Measurements from ENCODE around the gene SBF2. TPM values are rescaled to one million over a fixed set of nuclear protein-coding genes. Genes with fewer than 3 reads are reported as not detected.

Gene SBF2
- total RNA-seq, 3 donors from 2014 or later (not counting 1 experiment from before 2014, with no cell fraction given) = 25.2 to 26.9 (median 26.3) TPM

GRCh38 chr11:9823887-9824385 is 470.1 kb downstream of the SBF2 start:
- no peaks in the 10 kb centered on the region for H3K36me3 Mint-ChIP-seq
- no peak overlapping the region for H3K4me3 ChIP-seq (ENCODE audit: low read length)
- H3K27ac ChIP-seq (ENCODE audit: low read length) = no peak overlapping the region
- no peaks in the 10 kb centered on the region for H3K27me3 Mint-ChIP-seq (ENCODE audit: low read depth in 2 of 2)
- DNase-seq = no peak
- H3K4me1 ChIP-seq (ENCODE audit: control insufficient read depth, insufficient read depth, low read length) = no peaks in the 10 kb centered on the region
- no peak overlapping the region for H3K4me3 Mint-ChIP-seq
- no peak for TF ChIP-seq CTCF (IDR thresholded peaks at IDR 0.05)
- no peaks in the 10 kb centered on the region for H3K4me1 Mint-ChIP-seq
- H3K9me3 ChIP-seq (ENCODE audit: control insufficient read depth, insufficient read depth, low read length) = no peaks in the 10 kb centered on the region
- no peaks in the 10 kb centered on the region for H3K9me3 Mint-ChIP-seq
- H3K27ac Mint-ChIP-seq = no peak overlapping the region
- no peaks in the 10 kb centered on the region for H3K27me3 ChIP-seq (ENCODE audit: control insufficient read depth, insufficient read depth, low read length)
- intact Hi-C loops (cut with micrococcal nuclease) = no loop called here
- ATAC-seq = no peak
- WGBS (ENCODE audit: insufficient coverage) = 83% methylated on average over 5 of the region's 5 CpGs
- H3K36me3 ChIP-seq (ENCODE audit: control insufficient read depth, insufficient read depth, low read length) = no peaks in the 10 kb centered on the region

GRCh38 chr11:9823439-9823838 is 470.6 kb downstream of the SBF2 start:
- Histone ChIP-seq H3K36me3 (ENCODE audit: control insufficient read depth, insufficient read depth, low read length) (no peaks in the 10 kb centered on the region), H3K4me3 (ENCODE audit: low read length) (no peak overlapping the region), H3K27me3 (ENCODE audit: control insufficient read depth, insufficient read depth, low read length) (no peaks in the 10 kb centered on the region), H3K9me3 (ENCODE audit: control insufficient read depth, insufficient read depth, low read length) (no peaks in the 10 kb centered on the region), H3K4me1 (ENCODE audit: control insufficient read depth, insufficient read depth, low read length) (no peaks in the 10 kb centered on the region), H3K27ac (ENCODE audit: low read length) (no peak overlapping the region)
- intact Hi-C loops (cut with micrococcal nuclease) = no loop called here
- no peak for TF ChIP-seq CTCF (IDR thresholded peaks at IDR 0.05)
- H3K27ac Mint-ChIP-seq = no peak overlapping the region
- H3K36me3 Mint-ChIP-seq = no peaks in the 10 kb centered on the region
- ATAC-seq (no peak), DNase-seq (no peak)
- 95% methylated on average over 2 of the region's 2 CpGs for WGBS (ENCODE audit: insufficient coverage)
- no peak overlapping the region for H3K4me3 Mint-ChIP-seq
- H3K9me3 Mint-ChIP-seq = no peaks in the 10 kb centered on the region
- H3K4me1 Mint-ChIP-seq = no peaks in the 10 kb centered on the region
- H3K27me3 Mint-ChIP-seq (ENCODE audit: low read depth in 2 of 2) = no peaks in the 10 kb centered on the region

GRCh38 chr11:9821008-9821752 is 472.8 kb downstream of the SBF2 start:
- intact Hi-C loops (cut with micrococcal nuclease) = no loop called here
- ATAC-seq (no peak), DNase-seq (no peak)
- Mint-ChIP-seq H3K4me1 (no peaks in the 10 kb centered on the region), H3K27ac (no peak overlapping the region), H3K4me3 (no peak overlapping the region), H3K9me3 (no peaks in the 10 kb centered on the region), H3K27me3 (ENCODE audit: low read depth in 2 of 2) (no peaks in the 10 kb centered on the region), H3K36me3 (no peaks in the 10 kb centered on the region)
- Histone ChIP-seq H3K27ac (ENCODE audit: low read length) (no peak overlapping the region), H3K4me1 (ENCODE audit: control insufficient read depth, insufficient read depth, low read length) (no peaks in the 10 kb centered on the region), H3K4me3 (ENCODE audit: low read length) (no peak overlapping the region), H3K27me3 (ENCODE audit: control insufficient read depth, insufficient read depth, low read length) (no peaks in the 10 kb centered on the region), H3K36me3 (ENCODE audit: control insufficient read depth, insufficient read depth, low read length) (no peaks in the 10 kb centered on the region), H3K9me3 (ENCODE audit: control insufficient read depth, insufficient read depth, low read length) (no peaks in the 10 kb centered on the region)
- no peak for TF ChIP-seq CTCF (IDR thresholded peaks at IDR 0.05)
- 93% methylated on average over 6 of the region's 7 CpGs for WGBS (ENCODE audit: insufficient coverage)

- no peak for DNase-seq
- Mint-ChIP-seq H3K27ac (no peak overlapping the region), H3K27me3 (ENCODE audit: low read depth in 2 of 2) (no peaks in the 10 kb centered on the region), H3K36me3 (no peaks in the 10 kb centered on the region), H3K4me3 (no peak overlapping the region), H3K4me1 (no peaks in the 10 kb centered on the region), H3K9me3 (no peaks in the 10 kb centered on the region)
- no peaks in the 10 kb centered on the region for H3K4me1 ChIP-seq (ENCODE audit: control insufficient read depth, insufficient read depth, low read length)
- 86% methylated on average over 1 of the region's 1 CpG for WGBS (ENCODE audit: insufficient coverage)
- no peaks in the 10 kb centered on the region for H3K36me3 ChIP-seq (ENCODE audit: control insufficient read depth, insufficient read depth, low read length)
- no peak for TF ChIP-seq CTCF (IDR thresholded peaks at IDR 0.05)
- no peaks in the 10 kb centered on the region for H3K9me3 ChIP-seq (ENCODE audit: control insufficient read depth, insufficient read depth, low read length)
- no peak overlapping the region for H3K4me3 ChIP-seq (ENCODE audit: low read length)
- no peaks in the 10 kb centered on the region for H3K27me3 ChIP-seq (ENCODE audit: control insufficient read depth, insufficient read depth, low read length)
- intact Hi-C loops (cut with micrococcal nuclease) = no loop called here
- no peak for ATAC-seq
- H3K27ac ChIP-seq (ENCODE audit: low read length) = no peak overlapping the region
Observed at GRCh38 chr11:9820260-9820659, 473.8 kb downstream of the SBF2 start.

Measured in natural killer cell (primary cell).